ENCODE measurements around the gene CLDN15. TPM values are rescaled to one million over a fixed set of nuclear protein-coding genes. Genes with fewer than 3 reads are reported as not detected.

CLDN15 gene
- 1.1 and 1.9 TPM in 2 replicates for total RNA-seq

GRCh38 chr7:101237206-101238067 is at the start of gene CLDN15:
TSS of gene CLDN15 (minus strand) at chr7:101237802. CDS start at chr7:101237581, 221 bp downstream.

DNA sequence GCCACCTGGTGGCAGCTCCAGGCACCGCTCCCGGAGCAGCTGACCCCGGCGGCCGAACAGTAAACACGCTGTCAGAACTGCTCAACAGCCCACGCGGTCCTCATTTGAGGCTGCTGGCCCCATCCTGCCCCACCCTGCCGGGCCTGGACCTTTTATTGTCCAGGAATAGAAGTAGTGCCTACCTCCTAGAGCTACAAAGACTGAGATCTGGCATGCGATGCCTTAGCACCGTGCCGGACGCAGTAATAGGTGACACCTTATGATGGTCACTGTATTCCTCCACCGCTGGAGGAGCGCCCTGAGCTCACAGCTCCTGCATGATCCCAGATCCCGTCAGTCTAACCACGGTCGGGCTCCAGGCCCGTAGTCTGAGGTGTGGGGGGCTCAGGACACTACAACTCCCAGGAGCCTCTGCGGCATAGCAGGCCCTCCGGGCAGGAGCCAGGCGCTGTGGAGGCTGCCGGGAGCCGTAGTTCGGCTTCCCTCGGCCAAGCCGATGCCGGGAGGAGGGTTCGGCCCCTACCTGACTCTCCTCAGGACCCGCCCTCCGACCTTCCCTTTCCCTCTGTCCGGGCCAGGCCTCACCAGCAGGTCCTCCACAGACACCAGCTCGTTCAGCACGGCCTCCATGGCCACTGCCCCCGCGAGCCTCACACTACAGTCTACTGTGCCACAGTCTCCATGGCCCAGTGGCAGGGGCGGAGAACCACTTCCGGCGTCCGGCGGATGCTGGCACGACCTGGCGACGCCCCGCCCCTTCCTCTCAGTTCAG is 7.0 kb upstream of the CLDN15 start, which contains the start of gene FIS1:
Gene FIS1, minus strand, starts transcription at position 707 of the 772 bp plus-strand sequence. Its CDS starts 77 bp downstream, at position 630.

DNA sequence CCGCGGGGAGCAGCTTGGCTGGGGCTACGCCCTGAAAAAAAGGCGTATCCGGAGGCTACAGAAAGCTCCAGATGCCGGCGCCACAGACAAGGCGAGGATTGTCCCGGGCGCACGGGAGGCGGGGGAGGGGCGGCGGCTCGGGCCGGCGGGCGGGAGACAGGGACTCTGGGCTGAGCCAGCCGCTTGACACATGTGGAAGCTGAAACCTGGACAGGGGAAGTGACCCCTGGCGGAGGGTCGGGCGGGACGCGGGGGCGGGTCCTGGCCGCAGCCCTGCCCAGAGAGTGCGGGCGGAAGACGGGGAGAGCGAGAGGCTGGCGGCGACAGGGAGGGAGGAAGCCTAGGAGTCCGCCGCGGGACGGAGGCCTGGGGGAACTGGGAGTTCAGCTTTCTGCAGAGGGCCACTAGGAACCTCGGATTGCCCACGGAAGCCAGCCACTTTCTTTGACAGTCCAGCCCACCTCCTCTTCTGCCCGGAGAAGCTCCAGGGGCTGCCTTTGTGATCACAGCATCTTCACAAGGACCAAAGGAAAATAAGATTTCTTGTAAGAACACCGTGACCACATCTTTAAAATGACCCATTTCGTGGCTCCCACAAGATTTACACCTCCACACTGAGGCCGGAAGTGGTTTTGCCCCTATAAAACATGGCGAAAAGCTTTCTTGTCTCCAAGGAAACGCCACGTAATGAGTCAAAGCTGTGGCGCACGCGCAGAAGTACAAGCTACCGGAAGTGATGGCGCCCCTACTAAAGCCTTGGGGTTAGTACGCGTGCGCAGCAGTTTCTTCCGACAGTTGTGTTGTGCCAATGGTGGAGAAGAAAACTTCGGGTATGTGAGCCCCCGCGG is 20.0 kb downstream of the CLDN15 start, which contains the start of the genes PLOD3 and ZNHIT1:
Gene PLOD3, minus strand, starts transcription at position 194 of the 848 bp plus-strand sequence. CDS start 307 bp downstream, outside the sequence.
Gene ZNHIT1, plus strand, starts transcription at position 778 of the 848 bp plus-strand sequence. Its CDS starts 31 bp downstream, at position 809.

DNA sequence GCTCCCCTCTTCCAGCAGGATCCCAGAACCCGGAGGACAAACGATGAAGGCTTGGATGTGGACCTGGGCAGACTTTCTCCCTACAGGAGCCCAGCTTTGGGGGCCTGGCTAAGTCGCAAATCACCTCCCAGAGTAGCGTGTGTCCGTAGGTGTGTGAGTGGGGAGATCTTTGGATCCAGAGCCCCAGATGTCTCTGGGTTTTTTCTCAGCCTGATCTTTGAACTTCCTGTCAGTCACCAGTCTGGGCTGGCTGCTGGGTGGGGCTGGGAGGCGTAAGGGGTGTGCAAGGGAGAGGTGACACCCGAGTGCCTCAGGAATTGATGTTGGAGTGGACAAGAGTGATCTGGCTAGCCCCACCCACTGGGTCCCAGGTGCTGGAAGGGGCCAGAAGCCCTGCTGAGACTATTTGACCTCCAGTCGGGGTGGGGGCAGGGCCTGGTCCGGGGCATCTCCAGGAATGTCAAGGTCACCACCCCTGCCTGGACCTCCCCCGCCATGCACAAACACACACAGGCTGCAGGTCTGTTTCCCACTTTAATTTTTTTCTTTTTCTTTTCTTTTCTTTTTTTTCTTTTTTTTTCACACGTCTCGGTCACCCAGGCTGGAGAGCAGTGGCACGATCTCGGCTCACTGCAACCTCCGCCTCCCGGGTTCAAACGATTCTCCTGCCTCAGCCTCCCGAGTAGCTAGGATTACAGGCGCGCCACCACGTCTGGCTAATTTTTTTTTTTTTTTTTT is 36.6 kb downstream of the CLDN15 start, which contains the start of gene MOGAT3:
Gene MOGAT3, minus strand, starts transcription at position 175 of the 738 bp plus-strand sequence. CDS start 182 bp downstream, outside the sequence.

Other genes starting within 250 kb of the CLDN15 start
- gene MUC17, start 217.7 kb downstream of the CLDN15 start, total RNA-seq, result not detected in 2 replicates
- gene TRIM56, start 152.3 kb downstream of the CLDN15 start, total RNA-seq, result 9.0 and 16.1 TPM in 2 replicates
- gene SERPINE1, start 110.7 kb downstream of the CLDN15 start, total RNA-seq, result 564 and 3,220 TPM in 2 replicates
- 87.5 and 105 TPM in 2 replicates for gene AP1S1, start 83.3 kb downstream of the CLDN15 start, total RNA-seq
- gene VGF, start 72.2 kb downstream of the CLDN15 start, total RNA-seq, result 0.49 and 0.89 TPM in 2 replicates
- gene NAT16, start 57.5 kb downstream of the CLDN15 start, total RNA-seq, result not detected in 2 replicates
- not detected in 2 replicates for gene MOGAT3, start 36.8 kb downstream of the CLDN15 start, total RNA-seq
- gene PLOD3, start 20.2 kb downstream of the CLDN15 start, total RNA-seq, result 84.7 and 113 TPM in 2 replicates
- gene ZNHIT1, start 19.6 kb downstream of the CLDN15 start, total RNA-seq, result 94.8 and 117 TPM in 2 replicates
- 175 and 218 TPM in 2 replicates for gene FIS1, start 7.3 kb upstream of the CLDN15 start, total RNA-seq
- 32.3 and 36.8 TPM in 2 replicates for gene IFT22, start 84.0 kb upstream of the CLDN15 start, total RNA-seq
- gene COL26A1, start 125.1 kb upstream of the CLDN15 start, total RNA-seq, result 0.16 and 0.25 TPM in 2 replicates